ENCODE data around the gene ARSG. TPM values are rescaled to one million over a fixed set of nuclear protein-coding genes. Genes with fewer than 3 reads are reported as not detected.

The ARSG gene
- total RNA-seq, 4 donors from 2014 or later: 3.1 to 6.8 (median 4.4) TPM

DNA sequence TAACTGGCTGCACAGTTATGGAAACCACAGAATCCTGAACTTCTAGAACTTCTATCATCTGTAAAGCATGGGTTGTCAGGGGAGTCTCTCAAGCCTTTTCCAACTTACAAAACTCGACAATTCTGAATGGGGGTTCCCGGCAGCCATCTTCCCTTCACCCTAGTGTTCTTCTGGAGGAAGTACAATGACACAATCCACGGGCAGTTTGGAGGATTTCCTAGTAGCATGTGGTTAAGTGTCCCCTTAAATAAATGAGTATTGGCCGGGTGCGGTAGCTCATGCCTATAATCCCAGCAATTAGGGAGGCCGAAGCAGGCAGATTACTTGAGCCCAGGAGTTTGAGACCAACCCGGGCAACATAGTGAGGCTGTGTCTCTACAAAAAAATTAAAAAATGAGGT is 2.5 kb upstream of the ARSG start:
- TF ChIP-seq, protein P1, sequence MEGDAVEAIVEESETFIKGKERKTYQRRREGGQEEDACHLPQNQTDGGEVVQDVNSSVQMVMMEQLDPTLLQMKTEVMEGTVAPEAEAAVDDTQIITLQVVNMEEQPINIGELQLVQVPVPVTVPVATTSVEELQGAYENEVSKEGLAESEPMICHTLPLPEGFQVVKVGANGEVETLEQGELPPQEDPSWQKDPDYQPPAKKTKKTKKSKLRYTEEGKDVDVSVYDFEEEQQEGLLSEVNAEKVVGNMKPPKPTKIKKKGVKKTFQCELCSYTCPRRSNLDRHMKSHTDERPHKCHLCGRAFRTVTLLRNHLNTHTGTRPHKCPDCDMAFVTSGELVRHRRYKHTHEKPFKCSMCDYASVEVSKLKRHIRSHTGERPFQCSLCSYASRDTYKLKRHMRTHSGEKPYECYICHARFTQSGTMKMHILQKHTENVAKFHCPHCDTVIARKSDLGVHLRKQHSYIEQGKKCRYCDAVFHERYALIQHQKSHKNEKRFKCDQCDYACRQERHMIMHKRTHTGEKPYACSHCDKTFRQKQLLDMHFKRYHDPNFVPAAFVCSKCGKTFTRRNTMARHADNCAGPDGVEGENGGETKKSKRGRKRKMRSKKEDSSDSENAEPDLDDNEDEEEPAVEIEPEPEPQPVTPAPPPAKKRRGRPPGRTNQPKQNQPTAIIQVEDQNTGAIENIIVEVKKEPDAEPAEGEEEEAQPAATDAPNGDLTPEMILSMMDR (IDR thresholded peaks at IDR 0.05; ENCODE audit: low read depth): no peak

- TF ChIP-seq, protein P1 (IDR thresholded peaks at IDR 0.05; ENCODE audit: low read depth): no peak
Observed at GRCh38 chr17:68289473-68289872, 1.8 kb upstream of the ARSG start.

DNA sequence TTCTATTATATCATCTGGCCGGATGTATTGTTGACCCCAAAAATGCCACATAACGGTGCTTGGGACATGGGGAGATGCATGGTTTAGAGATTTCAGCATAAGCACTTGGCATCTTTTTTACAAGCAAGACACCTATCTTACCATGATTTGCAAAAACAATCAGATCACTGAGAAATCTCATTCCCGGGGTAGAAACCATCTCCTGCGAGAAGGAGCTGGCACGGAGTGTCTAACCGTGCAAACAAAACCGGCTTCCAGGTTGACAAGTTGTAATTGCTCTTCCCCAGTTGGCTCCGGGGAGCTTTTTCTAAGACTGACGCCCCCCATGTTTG is 1.4 kb upstream of the ARSG start:
- TF ChIP-seq, protein P1 (IDR thresholded peaks at IDR 0.05; ENCODE audit: low read depth): no peak

- TF ChIP-seq, protein P1 (IDR thresholded peaks at IDR 0.05; ENCODE audit: low read depth): no peak
Observed at GRCh38 chr17:68290268-68290954, 884 bp upstream of the ARSG start.

DNA sequence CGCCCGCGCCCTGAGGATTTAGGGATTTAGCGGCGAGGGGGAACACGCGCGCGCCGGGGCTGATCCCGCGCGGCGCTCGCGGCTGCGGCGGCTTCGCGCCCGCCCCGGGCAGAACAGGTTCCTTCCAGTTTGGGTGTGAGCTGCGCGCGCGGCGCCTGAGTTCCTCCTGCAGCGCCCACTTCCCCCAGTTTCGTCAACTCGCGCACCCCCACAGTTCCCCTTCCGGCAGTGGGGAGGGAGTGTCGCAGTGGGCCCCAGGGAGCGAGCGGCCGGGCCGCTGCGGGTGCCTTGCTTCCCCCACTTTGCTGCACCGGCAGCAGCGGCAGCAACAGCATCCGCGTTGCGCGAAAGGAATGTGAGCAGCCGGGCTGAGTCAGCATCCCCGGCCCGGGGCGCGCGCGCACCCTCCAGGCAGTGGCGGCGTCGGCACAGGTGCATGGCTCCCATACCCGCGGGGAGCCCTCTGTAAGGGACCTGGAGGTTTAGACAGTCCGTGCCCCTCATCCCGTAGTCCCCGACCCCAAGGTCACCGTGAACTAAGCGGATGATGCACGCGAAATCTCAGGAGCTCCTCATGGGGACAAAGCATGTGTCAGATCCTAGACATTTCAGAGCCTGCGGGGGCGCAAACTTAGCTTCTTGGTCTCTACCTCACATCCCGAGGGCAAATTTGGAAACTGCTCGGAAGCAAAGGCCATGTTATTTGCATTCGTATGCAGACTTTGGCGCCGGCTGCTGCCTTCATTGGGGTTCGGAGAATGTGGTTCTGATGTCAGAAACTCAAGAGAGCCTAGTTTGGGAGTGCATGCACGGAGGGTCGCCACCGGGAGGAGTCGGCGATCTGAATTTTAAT is 767 bp downstream of the ARSG start:
- TF ChIP-seq, protein P1 (IDR thresholded peaks at IDR 0.05; ENCODE audit: low read depth): no peak

- TF ChIP-seq, protein P1 (IDR thresholded peaks at IDR 0.05; ENCODE audit: low read depth): no peak
Observed at GRCh38 chr17:68292689-68293040, 1.4 kb downstream of the ARSG start.

DNA sequence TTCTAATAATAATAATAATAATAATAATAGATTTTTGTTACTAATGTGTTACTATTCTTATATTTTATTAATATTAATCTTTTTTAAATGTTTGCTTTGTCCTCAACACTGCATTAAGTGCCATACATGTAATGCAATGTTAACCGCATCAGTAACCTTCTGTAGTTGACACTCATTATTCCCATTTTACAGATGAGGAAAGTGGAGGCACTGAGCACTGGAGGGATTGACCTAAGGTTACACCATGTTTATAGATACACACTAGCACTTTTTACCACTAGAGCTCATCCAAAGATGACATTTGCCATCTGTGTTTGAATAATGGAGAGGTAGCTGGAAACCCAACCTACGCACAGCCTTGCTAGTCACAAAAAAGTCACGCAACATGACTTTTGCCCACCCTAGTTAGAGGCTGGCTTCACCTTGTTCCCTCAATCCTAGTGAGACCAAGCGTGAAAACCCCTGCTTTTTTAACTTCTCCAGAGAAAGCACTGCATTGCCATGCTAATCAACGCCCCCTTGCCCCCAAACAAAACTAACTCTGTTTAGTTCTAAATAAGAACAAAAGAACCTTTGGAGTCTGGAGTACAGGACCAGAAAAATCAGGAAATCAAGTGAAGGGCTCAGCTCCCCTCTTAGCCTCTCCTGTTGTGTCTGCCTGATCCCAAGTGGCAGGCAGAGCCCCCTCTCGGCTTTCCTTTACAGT is 2.3 kb downstream of the ARSG start:
- TF ChIP-seq, protein P1 (IDR thresholded peaks at IDR 0.05; ENCODE audit: low read depth): no peak

Measured in subcutaneous adipose tissue (tissue), 4 donors.